ENCODE results near the gene TPPP2.

TPPP2 gene

DNA sequence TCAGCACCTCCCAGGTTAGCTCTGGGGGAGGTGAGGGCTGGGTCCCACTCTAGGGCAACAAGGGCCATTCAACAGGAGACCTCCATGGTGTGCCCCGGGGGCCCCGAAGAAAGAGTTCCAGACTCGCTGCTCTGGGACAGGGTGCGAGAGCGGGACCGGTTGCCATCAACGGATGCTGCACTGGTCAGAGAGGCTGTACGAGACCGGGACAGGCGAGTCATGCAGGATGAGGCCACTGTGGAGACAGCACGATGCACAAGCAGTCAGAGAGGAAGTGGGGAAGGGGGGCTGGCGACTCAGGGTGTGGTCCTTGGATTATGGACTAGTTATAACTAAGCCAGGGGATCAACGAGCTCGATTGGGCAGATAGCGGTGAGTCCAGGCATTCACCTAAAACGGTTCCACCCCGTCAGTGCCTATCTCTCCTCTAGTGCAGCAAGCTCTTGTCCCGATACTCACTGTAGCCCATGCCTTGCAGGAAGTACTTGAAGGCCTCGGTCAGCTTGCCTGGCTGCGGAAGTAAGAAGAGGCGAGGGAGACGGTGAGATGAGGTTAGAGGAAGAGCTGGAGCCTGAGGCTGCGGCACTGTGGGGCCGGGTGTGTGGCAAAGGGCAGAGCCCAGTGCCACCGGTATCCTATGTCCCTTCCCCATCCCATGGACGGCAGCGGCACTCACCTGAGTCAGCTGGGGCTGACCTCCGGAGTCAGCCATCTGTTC lies 12.3 kb upstream of the TPPP2 start:
- DNase-seq (ENCODE audit: low spot score), result no peak

GRCh38 chr14:21018286-21018685 lies 11.7 kb upstream of the TPPP2 start:
- no peak for DNase-seq (ENCODE audit: low spot score)

DNA sequence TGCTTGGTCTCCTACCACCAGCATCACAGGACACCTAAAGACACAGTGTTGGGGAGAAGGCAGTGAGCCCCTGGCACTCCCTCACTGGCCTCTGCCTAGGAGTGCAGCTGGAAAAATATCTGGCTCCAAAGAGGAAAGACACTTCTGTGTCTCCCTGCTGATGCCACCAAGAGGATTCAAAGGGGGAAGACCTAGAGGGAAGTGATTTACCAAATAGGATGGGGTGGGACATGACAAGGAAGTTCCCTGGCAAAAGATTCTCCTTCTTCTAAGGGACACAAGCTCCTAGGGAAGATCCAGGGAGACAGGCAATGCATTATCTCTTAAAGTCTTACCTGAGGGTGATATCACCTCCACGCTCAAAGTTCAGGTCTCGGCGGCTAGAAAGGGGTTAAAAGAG lies 11.2 kb upstream of the TPPP2 start:
- no peak for DNase-seq (ENCODE audit: low spot score)

DNA sequence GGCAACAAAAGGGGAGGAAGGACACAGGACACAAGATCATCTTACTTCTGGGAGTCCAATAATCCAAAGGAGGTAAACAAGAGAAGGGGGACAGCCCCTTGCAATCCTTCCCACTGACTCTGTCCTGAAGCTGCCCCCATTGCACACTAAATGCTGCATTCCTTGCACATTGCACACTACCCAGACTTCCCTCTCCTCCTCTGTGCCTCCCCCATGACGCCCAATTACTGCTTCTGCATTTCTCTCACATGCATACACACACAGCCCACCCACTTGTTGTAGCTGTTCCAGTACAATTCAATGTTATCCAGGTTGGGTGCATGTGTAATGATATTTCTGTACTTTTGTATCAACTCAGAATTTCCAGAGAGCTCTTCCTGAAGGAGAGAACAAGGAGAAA lies 10.7 kb upstream of the TPPP2 start:
- no peak for DNase-seq (ENCODE audit: low spot score)

DNA sequence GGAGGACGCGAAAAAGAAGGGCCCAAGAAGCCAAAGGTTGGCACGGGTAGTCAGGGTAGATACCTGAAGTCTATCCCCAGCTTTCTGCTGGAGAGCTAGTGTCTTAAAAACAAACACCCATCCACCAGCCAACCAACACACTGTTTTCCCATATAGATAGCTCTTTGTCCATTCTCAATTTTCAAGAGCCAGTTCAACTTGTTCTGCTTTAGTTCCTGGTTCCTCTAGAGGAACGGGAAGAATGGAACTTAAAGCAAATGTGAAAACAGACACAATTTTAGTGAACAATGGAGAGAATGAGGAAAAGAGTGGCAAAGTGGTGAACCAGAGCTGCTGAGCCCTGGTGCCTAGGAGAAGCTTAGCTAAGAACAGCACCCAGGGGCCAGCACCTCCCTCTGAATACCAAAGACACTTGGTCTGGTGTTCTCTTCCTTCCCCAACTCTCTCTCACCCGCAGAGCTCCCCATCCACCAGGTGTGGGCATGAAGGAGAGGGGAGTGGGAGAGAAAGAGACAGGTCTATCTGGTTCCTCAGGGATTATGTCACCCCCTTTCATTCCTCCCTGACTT lies 9.0 kb upstream of the TPPP2 start:
- no peak for DNase-seq (ENCODE audit: low spot score)

GRCh38 chr14:21022686-21023085 lies 7.3 kb upstream of the TPPP2 start:
- DNase-seq (ENCODE audit: low spot score), result no peak

- no peak for DNase-seq (ENCODE audit: low spot score)
These were observed 6.8 kb upstream of the TPPP2 start for GRCh38 chr14:21023174-21023573.

DNA sequence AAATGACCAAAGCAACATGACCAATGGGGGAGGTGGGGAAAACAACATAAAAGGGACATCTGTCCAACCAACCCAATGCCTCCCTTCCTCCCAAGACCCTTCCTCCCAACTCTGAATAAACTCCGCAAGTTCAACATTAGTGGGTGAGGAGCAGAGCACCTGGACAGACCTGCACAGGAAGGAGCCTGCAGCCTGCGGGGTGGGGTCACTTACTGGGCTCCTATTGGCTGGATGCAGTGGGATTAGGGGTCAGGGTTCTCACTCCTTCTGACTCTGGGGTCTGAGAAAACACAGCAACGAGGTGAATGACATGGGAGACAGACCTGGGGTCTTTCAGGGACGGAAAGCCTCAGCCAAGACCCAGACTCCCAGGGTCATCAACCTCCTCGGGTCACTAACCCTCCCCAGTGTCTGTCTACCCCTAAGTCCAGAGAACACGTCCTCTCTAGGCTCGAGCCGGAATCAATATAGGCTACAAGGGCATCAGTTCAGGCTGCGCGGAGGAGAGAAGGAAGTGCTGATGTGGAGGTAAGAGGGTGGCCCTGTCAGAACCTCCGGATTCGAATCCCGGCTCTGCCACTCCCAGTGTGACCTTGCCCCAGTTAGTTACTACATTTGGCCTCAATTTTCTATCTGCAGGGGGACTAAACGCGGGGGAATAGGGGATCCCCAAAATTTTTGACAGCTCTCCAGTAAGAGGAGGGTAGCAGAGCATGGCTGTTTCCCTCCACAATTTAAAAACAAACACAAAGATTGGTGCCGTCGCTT lies 6.0 kb upstream of the TPPP2 start:
- no peak for DNase-seq (ENCODE audit: low spot score)

- DNase-seq (ENCODE audit: low spot score), result no peak
These were observed 5.2 kb upstream of the TPPP2 start, which contains the start of gene NDRG2 for GRCh38 chr14:21024585-21025370. NDRG2 (minus strand) TSS chr14:21025061; CDS start chr14:21023315, 1,746 bp downstream.

- no peak for DNase-seq (ENCODE audit: low spot score)
These were observed 4.4 kb upstream of the TPPP2 start for GRCh38 chr14:21025371-21026273.

DNA sequence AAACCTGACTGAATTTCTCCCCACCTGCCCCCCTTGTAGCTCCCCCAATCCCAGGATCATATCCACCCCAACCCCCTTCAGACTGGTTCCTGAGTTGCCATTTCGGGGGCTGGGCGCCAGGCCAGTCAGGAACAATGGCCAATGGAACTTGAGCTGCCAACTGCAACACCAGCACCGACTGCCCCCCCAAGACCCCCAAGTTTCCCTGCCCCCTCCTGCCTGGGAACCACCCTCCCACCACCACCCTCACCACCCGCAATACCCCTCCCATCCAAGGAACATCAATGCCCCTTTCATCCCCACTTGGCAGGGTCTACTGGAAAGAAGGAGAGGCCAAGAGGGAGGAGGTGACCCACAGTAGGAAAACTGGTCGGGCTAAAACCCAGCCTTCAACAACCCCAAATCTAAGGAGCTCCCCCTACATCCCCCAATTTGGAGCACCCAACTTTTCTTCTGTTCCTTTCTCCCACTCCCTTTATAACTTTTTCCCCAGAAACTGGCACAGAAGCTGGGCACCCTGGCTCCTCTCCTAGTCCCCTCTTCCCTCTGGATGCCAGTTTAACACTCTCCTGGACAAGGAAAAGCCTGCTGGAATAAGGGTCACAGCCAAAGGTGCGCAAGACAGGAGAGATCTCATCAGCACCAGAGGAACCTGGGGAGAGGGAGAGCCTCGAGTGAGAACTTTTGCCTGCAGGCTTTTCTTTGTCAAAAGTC lies 3.6 kb upstream of the TPPP2 start:
- no peak for DNase-seq (ENCODE audit: low spot score)

DNA sequence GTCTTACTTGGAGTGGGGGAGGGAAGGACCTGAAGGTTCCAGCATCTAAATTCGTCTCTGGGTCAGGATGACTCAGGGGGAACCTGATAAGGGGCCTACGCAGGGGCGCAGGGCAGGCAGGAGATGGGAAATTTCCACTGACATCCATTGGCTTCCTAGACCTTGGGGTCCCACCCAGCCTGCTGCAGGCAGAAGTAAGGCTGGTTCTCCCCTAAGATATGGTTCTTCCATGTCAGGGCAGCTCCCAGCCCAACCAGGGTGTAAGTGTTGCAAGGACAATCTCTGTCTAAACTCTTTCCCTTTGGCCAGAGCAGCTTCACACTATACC lies 3.1 kb upstream of the TPPP2 start:
- DNase-seq (ENCODE audit: low spot score), result no peak

DNA sequence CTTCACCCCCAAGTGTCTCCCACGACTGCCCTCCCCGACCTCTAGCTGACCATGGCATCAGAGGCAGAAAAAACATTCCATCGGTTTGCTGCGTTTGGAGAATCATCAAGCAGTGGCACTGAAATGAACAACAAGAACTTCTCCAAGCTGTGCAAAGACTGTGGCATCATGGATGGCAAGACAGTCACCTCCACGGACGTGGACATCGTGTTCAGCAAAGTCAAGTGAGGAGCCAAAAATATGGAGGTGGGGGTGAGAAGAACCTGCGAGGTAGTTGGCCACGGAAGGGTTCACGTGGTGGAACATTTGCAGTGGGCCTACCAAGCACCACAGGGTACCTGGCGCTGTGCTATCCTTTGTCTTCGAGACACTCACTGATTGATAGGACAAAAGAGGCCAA lies 514 bp downstream of the TPPP2 start:
- DNase-seq (ENCODE audit: low spot score), result no peak

DNA sequence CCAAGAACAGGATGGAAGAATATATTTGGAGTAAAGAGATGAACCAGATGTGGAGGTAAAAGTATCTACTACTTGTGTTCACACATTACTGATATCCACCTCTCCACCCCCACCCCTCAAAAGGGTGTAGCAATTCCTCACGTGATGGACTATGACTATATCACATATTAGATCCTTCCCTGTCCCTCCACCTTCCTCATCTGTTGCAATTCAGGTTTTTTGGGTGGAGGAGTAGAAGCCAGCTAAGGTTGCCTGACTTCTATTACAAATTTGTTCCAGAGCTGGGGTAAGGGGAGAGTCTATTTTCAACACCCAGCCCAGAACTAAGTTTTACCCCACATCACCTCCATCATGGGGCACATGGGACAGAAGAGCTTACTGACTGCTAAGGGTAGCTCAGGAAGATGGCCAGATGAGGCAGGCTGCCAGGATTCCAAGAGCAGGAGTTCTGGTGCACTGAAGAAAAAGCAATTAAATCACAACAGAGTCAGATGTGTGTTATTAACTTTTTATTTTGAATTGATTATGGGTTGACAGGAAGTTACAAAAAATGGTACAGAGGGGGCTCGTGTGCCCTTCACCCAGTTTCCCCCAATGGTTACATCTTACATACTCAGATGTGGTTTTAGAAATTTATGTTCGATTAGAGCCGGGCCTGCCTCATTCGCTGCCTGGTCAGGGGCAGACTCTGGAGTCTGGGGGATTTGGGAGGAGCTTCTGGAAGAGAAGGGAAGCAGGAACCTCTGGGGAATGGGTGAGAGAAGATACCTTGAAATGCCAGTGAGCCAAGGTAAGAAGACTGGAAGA lies 2.5 kb downstream of the TPPP2 start:
- no peak for DNase-seq (ENCODE audit: low spot score)

DNA sequence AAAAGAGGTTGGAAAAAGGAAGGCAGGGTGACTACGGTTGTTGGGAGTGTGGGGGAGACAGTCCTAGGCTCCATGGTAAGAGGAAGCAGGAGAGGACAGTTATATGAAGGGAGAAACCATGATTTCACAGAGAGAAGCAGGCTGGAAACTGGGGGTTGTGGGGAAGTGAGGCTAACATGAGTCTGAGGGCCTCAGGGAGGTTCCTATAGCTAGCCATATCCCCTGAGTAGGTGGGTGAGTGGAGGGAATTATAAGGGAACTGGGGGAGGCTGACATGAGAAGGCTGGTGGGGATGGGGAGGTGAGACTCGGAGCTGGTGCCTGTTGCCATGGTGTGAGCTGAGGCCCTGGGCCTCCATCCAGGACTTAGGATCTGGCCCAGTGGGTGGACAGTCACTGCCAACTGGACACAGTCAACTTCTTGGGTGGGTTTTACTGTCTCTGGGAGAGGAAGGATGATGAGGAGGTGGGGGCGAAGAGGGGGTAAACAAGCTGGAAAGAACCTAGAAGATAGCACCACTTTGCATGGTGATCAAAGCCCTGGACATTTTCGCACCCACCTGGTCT lies 3.2 kb downstream of the TPPP2 start:
- DNase-seq (ENCODE audit: low spot score), result no peak

GRCh38 chr14:21034707-21035106 lies 4.7 kb downstream of the TPPP2 start, which contains the start of gene RNASE13:
RNASE13 (minus strand) TSS chr14:21034807; CDS start chr14:21034288, 519 bp downstream.
- DNase-seq (ENCODE audit: low spot score), result no peak

DNA sequence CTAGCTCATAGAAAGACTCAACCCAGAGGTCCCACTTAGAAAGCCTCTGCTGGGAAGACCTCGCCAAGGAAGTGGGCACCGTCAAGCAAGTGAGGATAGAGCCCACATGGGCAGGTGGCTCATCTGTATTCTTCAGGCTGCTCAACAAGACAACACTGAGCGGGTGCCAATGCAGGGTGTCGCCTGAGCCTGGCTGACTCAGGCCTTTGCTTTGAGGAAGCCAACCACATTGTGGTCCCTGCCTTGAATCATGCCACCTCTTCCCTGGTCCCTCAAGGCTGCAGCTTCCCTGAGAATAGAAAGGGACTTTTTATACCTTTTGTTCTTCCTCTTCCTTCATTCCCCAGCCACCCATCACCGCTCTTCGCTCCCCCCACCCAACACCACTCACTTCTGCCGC lies 6.7 kb downstream of the TPPP2 start:
- no peak for DNase-seq (ENCODE audit: low spot score)

GRCh38 chr14:21037156-21037555 lies 7.1 kb downstream of the TPPP2 start:
- no peak for DNase-seq (ENCODE audit: low spot score)
